GM21825 (cell line): Measurements from ENCODE around the gene HDX.
"Not testable (repeated sequence)": the region's sequence is repeated elsewhere in the genome, so short reads cannot be mapped to it uniquely, and the experiment has no call there.

ENCODE experiments used
- ATAC-seq: cut with Tn5 transposase; IDR thresholded peaks from one replicate; pipeline ENCODE4 v1.9.1; 2021; ENCODE audit warnings: mild to moderate bottlenecking, moderate library complexity; ENCODE audit not compliant: unreplicated experiment

HDX gene

GRCh38 chrX:84340968-84341367 is 161.3 kb downstream of the HDX start:
- no peak for ATAC-seq

- ATAC-seq = peak; percentile 85
Observed at GRCh38 chrX:84339507-84340364, 162.5 kb downstream of the HDX start.

GRCh38 chrX:84336646-84337045 is 165.6 kb downstream of the HDX start:
- ATAC-seq = no peak

- no peak for ATAC-seq
Observed at GRCh38 chrX:84335121-84335520, 167.1 kb downstream of the HDX start.

GRCh38 chrX:84322083-84322827 is 180.0 kb downstream of the HDX start:
- ATAC-seq = no peak

- ATAC-seq = no peak
Observed at GRCh38 chrX:84320614-84321013, 181.6 kb downstream of the HDX start.

GRCh38 chrX:84320023-84320422 is 182.2 kb downstream of the HDX start:
- ATAC-seq = no peak

- ATAC-seq = no peak
Observed at GRCh38 chrX:84318661-84319060, 183.6 kb downstream of the HDX start.

- not testable (repeated sequence) for ATAC-seq
Observed at GRCh38 chrX:84315946-84316345, 186.3 kb downstream of the HDX start.
